K562 (cell line): ENCODE results near the gene NCKAP1. TPM values are rescaled to one million over a fixed set of nuclear protein-coding genes. Genes with fewer than 3 reads are reported as not detected.

Source experiments
- ARID1B ChIP-seq: fragments of 450-650 bp; IDR thresholded peaks from 2 replicates; pipeline ENCODE4 v1.6.1; 2016; ENCODE audit warnings: antibody characterized with exemption, mild to moderate bottlenecking, inconsistent platforms
- ATF7 ChIP-seq: fragments of 450-650 bp; IDR thresholded peaks from 2 replicates; pipeline ENCODE4 v1.7.1; 2014; ENCODE audit warnings: mild to moderate bottlenecking, moderate library complexity
- CCAR2 ChIP-seq: fragments of 200-400 bp; formaldehyde crosslinking; IDR thresholded peaks from 2 replicates; pipeline ENCODE4 v1.6.1; 2017; ENCODE audit warnings: mild to moderate bottlenecking, low read depth, low read length
- CTCFL ChIP-seq: IDR thresholded peaks from 2 replicates; pipeline ENCODE4 v1.6.1; 2011; ENCODE audit warnings: borderline replicate concordance, low read depth, mild to moderate bottlenecking, moderate library complexity, low read length; ENCODE audit not compliant: insufficient read depth, poor library complexity, severe bottlenecking
- ESRRA ChIP-seq: fragments of 450-650 bp; IDR thresholded peaks from 2 replicates; pipeline ENCODE4 v1.6.1; 2014; ENCODE audit warnings: low read depth, mild to moderate bottlenecking, moderate library complexity, borderline replicate concordance
- EZH2 ChIP-seq: IDR thresholded peaks from 2 replicates; pipeline ENCODE4 v1.6.1; 2012; ENCODE audit warnings: low read depth, mild to moderate bottlenecking, inconsistent platforms, low read length, borderline replicate concordance
- HMG20A ChIP-seq: fragments of 450-650 bp; formaldehyde crosslinking; conservative IDR thresholded peaks from 2 replicates; pipeline ENCODE4 v1.4.0; 2020; ENCODE audit warnings: mild to moderate bottlenecking, mixed read lengths
- HNRNPUL1 ChIP-seq: fragments of 200-400 bp; formaldehyde crosslinking; IDR thresholded peaks from 2 replicates; pipeline ENCODE4 v1.6.1; 2017; ENCODE audit warnings: low read length
- MECOM ChIP-seq: fragments of 250-450 bp; sonication (Bioruptor Pico); IDR thresholded peaks from 2 replicates; pipeline ENCODE4 v1.8.0; 2022; ENCODE audit warnings: inconsistent platforms
- NFRKB ChIP-seq: fragments of 450-650 bp; IDR thresholded peaks from 2 replicates; pipeline ENCODE4 v1.6.1; 2016; ENCODE audit warnings: low read depth
- PHTF2 ChIP-seq: fragments of 250-450 bp; sonication (Bioruptor Pico); IDR thresholded peaks from 2 replicates; pipeline ENCODE4 v1.5.0; 2021; ENCODE audit warnings: mild to moderate bottlenecking
- POLR2B ChIP-seq: fragments of 450-650 bp; IDR thresholded peaks from 2 replicates; pipeline ENCODE4 v1.6.1; 2018; ENCODE audit warnings: low read depth; ENCODE audit not compliant: partially characterized antibody
- RBBP5 ChIP-seq: fragments of 200-600 bp; sonication (generic); IDR thresholded peaks from 2 replicates; pipeline ENCODE4 v1.6.1; 2012; ENCODE audit warnings: borderline replicate concordance, mild to moderate bottlenecking, low read length, control low read depth, inconsistent platforms; ENCODE audit not compliant: insufficient read depth, poor library complexity, severe bottlenecking
- RCOR1 ChIP-seq, 2 experiments: IDR thresholded peaks; 2 replicates each; pipeline ENCODE4 v1.6.1; 2012; ENCODE audit warnings: low read depth in 2 of 2, low read length in 2 of 2, borderline replicate concordance in 1 of 2, improper control_type of control experiment in 1 of 2
- SMARCA4 ChIP-seq: fragments of 450-650 bp; IDR thresholded peaks from 2 replicates; pipeline ENCODE4 v1.6.1; 2016
- ZBTB1 ChIP-seq: sonication (generic); formaldehyde crosslinking; IDR thresholded peaks from 2 replicates; pipeline ENCODE4 v1.8.1; 2023; ENCODE audit warnings: missing genetic modification reagents, low read depth, mild to moderate bottlenecking, borderline replicate concordance
- ZBTB49 ChIP-seq: sonication (generic); formaldehyde crosslinking; IDR thresholded peaks from 2 replicates; pipeline ENCODE4 v1.8.0; 2022; ENCODE audit warnings: missing genetic modification reagents, mild to moderate bottlenecking, borderline replicate concordance
- ZC3H8 ChIP-seq: fragments of 450-650 bp; IDR thresholded peaks from 2 replicates; pipeline ENCODE4 v1.6.1; 2017
- polyA plus RNA-seq, 8 experiments: library from polyadenylated mRNA; depleted of rRNA in 4 of 8; stranded (reverse) in 5 of 8; unstranded in 3 of 8; fragments of >200 nt; fragmentation: Nextera tagmentation in 2 of 8; fragmentation: Illumina TruSeq in 1 of 8; extraction: Ambion mirVana in 2 of 8; extraction: Trizol in 1 of 8; gene quantifications; 2 replicates each; pipeline versions ENCODE4 v1.2.1 to v1.2.3, GENCODE V29; 2011 to 2014; ENCODE audit warnings: inconsistent platforms in 1 of 8, missing spikeins in 1 of 8
- total RNA-seq, 7 experiments: library from RNA; depleted of rRNA in 6 of 7; stranded (reverse); fragments of >200 nt in 6 of 7; fragmentation: Illumina TruSeq in 2 of 7; extraction: Trizol in 2 of 7; gene quantifications; 2 replicates each; pipeline versions ENCODE4 v1.2.1 to v1.2.3, GENCODE V29; 2011 to 2021; ENCODE audit warnings: low replicate concordance in 1 of 7
- TF ChIP-seq, protein P1 (sequence below): fragments of 250-450 bp; sonication (Bioruptor Pico); IDR thresholded peaks from 2 replicates; pipeline ENCODE4 v1.8.0; 2022; ENCODE audit warnings: moderate library complexity, mild to moderate bottlenecking, inconsistent platforms
- TF ChIP-seq, protein P2 (sequence below): fragments of 450-650 bp; formaldehyde crosslinking; IDR thresholded peaks from 2 replicates; pipeline ENCODE4 v1.4.0; 2020; ENCODE audit warnings: mild to moderate bottlenecking, moderate library complexity

NCKAP1 gene
- total and polyA plus RNA-seq, 9 of the 15 experiments (the other 6 are each of a cell fraction or from before 2014, with no cell fraction given) = 34.0 to 153 (median 88.7) TPM

GRCh38 chr2:183031911-183032794 is 6.1 kb downstream of the NCKAP1 start (continued):
- TF ChIP-seq HMG20A (CRISPR knock-in tag) (no peak), ARID1B (peak; percentile 25; the same call in 1 of the 2 replicates), ESRRA (no peak), ZBTB1 (no peak), HNRNPUL1 (no peak), NFRKB (0 out of 2 replicates have a peak, but pooled peaks have one; percentile 17), ATF7 (peak; percentile 71; the same call in 1 of the 2 replicates), CTCFL (no peak), PHTF2 (no peak), SMARCA4 (peak; percentile 57; the same call in 1 of the 2 replicates), RBBP5 (no peak), ZC3H8 (no peak), POLR2B (no peak), ZBTB49 (CRISPR knock-in tag) (no peak), RCOR1 (IDR thresholded peaks at IDR 0.05; ENCODE audit: borderline replicate concordance in 1 of 2, low read depth in 2 of 2, low read length in 2 of 2) (peak in 1 of 2 experiments; percentile 31; a peak in 1 of 4 replicates), EZH2 (no peak), MECOM (CRISPR knock-in tag) (0 out of 2 replicates have a peak, but pooled peaks have one; percentile 29), CCAR2 (no peak)
- TF ChIP-seq, protein P1, sequence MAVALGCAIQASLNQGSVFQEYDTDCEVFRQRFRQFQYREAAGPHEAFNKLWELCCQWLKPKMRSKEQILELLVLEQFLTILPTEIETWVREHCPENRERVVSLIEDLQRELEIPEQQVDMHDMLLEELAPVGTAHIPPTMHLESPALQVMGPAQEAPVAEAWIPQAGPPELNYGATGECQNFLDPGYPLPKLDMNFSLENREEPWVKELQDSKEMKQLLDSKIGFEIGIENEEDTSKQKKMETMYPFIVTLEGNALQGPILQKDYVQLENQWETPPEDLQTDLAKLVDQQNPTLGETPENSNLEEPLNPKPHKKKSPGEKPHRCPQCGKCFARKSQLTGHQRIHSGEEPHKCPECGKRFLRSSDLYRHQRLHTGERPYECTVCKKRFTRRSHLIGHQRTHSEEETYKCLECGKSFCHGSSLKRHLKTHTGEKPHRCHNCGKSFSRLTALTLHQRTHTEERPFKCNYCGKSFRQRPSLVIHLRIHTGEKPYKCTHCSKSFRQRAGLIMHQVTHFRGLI (CRISPR knock-in tag) = no peak
- TF ChIP-seq, protein P2, sequence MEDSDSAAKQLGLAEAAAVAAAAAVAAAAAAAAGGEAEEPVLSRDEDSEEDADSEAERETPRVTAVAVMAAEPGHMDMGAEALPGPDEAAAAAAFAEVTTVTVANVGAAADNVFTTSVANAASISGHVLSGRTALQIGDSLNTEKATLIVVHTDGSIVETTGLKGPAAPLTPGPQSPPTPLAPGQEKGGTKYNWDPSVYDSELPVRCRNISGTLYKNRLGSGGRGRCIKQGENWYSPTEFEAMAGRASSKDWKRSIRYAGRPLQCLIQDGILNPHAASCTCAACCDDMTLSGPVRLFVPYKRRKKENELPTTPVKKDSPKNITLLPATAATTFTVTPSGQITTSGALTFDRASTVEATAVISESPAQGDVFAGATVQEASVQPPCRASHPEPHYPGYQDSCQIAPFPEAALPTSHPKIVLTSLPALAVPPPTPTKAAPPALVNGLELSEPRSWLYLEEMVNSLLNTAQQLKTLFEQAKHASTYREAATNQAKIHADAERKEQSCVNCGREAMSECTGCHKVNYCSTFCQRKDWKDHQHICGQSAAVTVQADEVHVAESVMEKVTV (CRISPR knock-in tag) = no peak
